ENCODE results near the gene FOSL2. TPM values are rescaled to one million over a fixed set of nuclear protein-coding genes. Genes with fewer than 3 reads are reported as not detected.

The FOSL2 gene
- total and polyA plus RNA-seq, 7 donors, result 20.1 to 278 (median 74.7) TPM

- intact Hi-C loops (cut with DNase I), result no loop called here
Observed at GRCh38 chr2:28355521-28356094, 37.0 kb upstream of the FOSL2 start.

DNA sequence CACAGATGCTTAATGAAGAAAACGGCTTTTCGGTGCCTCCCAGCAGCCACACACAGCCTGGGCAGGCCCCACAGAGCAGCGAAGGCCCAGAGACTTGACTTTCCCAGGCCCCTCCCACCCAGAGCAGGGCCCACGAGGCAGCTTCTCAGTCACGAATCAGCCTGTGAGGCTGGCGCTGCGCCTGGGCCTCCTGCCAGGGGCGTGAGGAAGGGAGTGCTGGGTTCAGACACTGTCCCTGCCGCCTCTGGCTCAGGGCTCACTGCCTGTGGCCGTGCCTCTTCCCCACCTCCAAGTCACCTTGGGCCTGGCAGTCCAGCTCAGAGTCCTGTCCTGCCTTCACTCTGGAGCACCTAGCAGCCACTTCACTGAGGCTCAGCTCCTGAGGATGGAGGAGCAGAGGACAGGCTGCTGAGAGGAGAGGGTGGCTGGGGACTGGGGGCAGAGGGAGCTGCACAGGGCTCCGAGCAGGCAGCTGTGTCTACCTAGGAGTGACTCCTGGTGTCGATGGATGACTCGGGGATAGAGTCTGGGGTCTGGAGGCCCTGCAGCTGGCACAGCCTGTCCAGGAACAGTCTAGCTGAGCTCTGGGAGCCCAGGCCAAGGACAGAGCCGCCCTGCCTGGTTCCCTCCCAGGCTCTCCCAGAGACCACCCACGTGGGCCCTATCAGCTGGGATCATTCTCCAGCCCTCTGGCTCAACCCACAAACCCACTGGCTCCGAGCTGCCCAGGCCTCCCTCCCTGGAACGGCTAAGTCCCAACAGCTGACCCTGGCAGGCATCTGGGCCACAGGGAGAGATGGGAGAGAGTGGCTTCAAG, 36.4 kb upstream of the FOSL2 start:
- peaks cover 19% of the 10 kb centered on the region for H3K4me1 ChIP-seq
- H3K9me3 ChIP-seq, result no peaks in the 10 kb centered on the region
- H3K36me3 ChIP-seq (ENCODE audit: insufficient read depth in 1 of 2, low read depth in 1 of 2), result no peaks in the 10 kb centered on the region
- peak overlapping the region; percentile 87 for H3K27ac ChIP-seq
- no peak for TF ChIP-seq CTCF (IDR thresholded peaks at IDR 0.05)
- H3K4me3 ChIP-seq, result no peak overlapping the region
- DNase-seq (peak; percentile 92 to 96), ATAC-seq (peak; percentile 81 to 91 (median 88))
- intact Hi-C loops (cut with DNase I), result no loop called here
- no peaks in the 10 kb centered on the region for H3K27me3 ChIP-seq (ENCODE audit: insufficient read depth in 3 of 3, low read length in 2 of 3)
- 15 to 36% (median 22%) methylated on average over 12 to 17 of the region's 17 CpGs for WGBS, 3 donors

More at GRCh38 chr2:28355521-28356094, 37.0 kb upstream of the FOSL2 start:
- Histone ChIP-seq H3K9me3 (no peaks in the 10 kb centered on the region), H3K4me3 (no peak overlapping the region), H3K27ac (peak overlapping the region; percentile 87), H3K36me3 (ENCODE audit: insufficient read depth in 1 of 2, low read depth in 1 of 2) (no peaks in the 10 kb centered on the region), H3K27me3 (ENCODE audit: insufficient read depth in 3 of 3, low read length in 2 of 3) (no peaks in the 10 kb centered on the region), H3K4me1 (peaks cover 19% of the 10 kb centered on the region)
- no peak for TF ChIP-seq CTCF (IDR thresholded peaks at IDR 0.05)
- WGBS, 3 donors, result 44 to 64% (median 46%) methylated on average over 6 of the region's 6 CpGs
- ATAC-seq (peak; percentile 37 to 70 (median 62)), DNase-seq (peak; percentile 57 to 83)

DNA sequence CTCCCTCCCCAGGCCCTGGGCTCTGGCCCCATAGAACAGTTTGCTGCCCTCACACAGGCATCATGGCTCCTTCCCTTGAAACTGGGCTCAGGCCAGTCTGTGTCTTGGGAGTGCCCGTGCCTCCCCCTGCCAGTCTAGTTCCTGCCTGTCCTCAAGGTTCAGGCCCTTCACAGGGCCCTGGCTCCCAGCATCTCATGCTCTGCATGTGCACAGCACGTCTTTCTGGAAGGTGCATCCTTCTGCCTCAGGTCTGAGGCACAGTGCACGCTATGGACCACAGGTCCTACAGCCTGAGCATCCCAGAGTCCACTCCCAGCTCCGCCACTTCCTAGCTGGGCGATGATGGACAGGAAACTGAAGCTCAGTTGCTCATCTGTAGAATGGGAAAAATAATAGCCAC, 35.6 kb upstream of the FOSL2 start:
- no peak for DNase-seq
- Histone ChIP-seq H3K27ac (peak overlapping the region; percentile 87), H3K4me3 (no peak overlapping the region), H3K36me3 (ENCODE audit: insufficient read depth in 1 of 2, low read depth in 1 of 2) (no peaks in the 10 kb centered on the region), H3K9me3 (no peaks in the 10 kb centered on the region), H3K4me1 (peaks cover 19% of the 10 kb centered on the region), H3K27me3 (ENCODE audit: insufficient read depth in 3 of 3, low read length in 2 of 3) (no peaks in the 10 kb centered on the region)
- ATAC-seq, result peak in 2 of 4 donors; percentile 1 to 4
- WGBS, 3 donors, result 83 to 89% (median 88%) methylated on average over 5 of the region's 5 CpGs
- intact Hi-C loops (cut with DNase I), result no loop called here
- no peak for TF ChIP-seq CTCF (IDR thresholded peaks at IDR 0.05)

GRCh38 chr2:28357948-28358667, 34.5 kb upstream of the FOSL2 start:
- intact Hi-C loops (cut with DNase I), result no loop called here
- no peak for TF ChIP-seq CTCF (IDR thresholded peaks at IDR 0.05)
- Histone ChIP-seq H3K9me3 (no peaks in the 10 kb centered on the region), H3K27ac (no peak overlapping the region), H3K27me3 (ENCODE audit: insufficient read depth in 3 of 3, low read length in 2 of 3) (no peaks in the 10 kb centered on the region), H3K36me3 (ENCODE audit: insufficient read depth in 1 of 2, low read depth in 1 of 2) (no peaks in the 10 kb centered on the region), H3K4me3 (no peak overlapping the region), H3K4me1 (peaks cover 19% of the 10 kb centered on the region)
- peak in 1 of 2 donors; percentile 40 for DNase-seq
- no peak for ATAC-seq
- 87 to 89% (median 88%) methylated on average over 19 of the region's 19 CpGs for WGBS, 3 donors
